ENCODE measurements around the gene C4BPB. TPM values are rescaled to one million over a fixed set of nuclear protein-coding genes. Genes with fewer than 3 reads are reported as not detected.

The C4BPB gene
- total and polyA plus RNA-seq, 4 donors: 59.7 to 460 (median 401) TPM

- H3K36me3 ChIP-seq (ENCODE audit: control insufficient read depth in 4 of 4, insufficient read depth in 3 of 4, low read depth in 1 of 4, low read length in 3 of 4): peaks cover 0 to 36% (median 29%) of the 10 kb centered on the region in 4 donors
- no peaks in the 10 kb centered on the region for H3K9me3 ChIP-seq (ENCODE audit: control insufficient read depth in 4 of 4, low read length in 3 of 4)
- WGBS: 76% methylated on average over 5 of the region's 5 CpGs
- no peak overlapping the region for H3K4me3 ChIP-seq (ENCODE audit: low read depth in 1 of 3, low read length in 3 of 3)
- H3K4me1 ChIP-seq (ENCODE audit: control insufficient read depth in 4 of 4, insufficient read depth in 4 of 4, low read length in 3 of 4): no peaks in the 10 kb centered on the region
- H3K27me3 ChIP-seq (ENCODE audit: control insufficient read depth in 4 of 4, insufficient read depth in 4 of 4, low read length in 3 of 4): no peaks in the 10 kb centered on the region
- DNase-seq (ENCODE audit: low spot score): no peak
- no peak for TF ChIP-seq ATF3 (IDR thresholded peaks at IDR 0.05)
- TF ChIP-seq GABPA (IDR thresholded peaks at IDR 0.05 in 1 of 2, conservative IDR thresholded peaks at IDR 0.05 in 1 of 2): no peak
- no peak for TF ChIP-seq ZBTB33 (IDR thresholded peaks at IDR 0.05)
- TF ChIP-seq SP1 (IDR thresholded peaks at IDR 0.05): no peak
- TF ChIP-seq JUND (IDR thresholded peaks at IDR 0.05): no peak
- TF ChIP-seq FOXA2 (IDR thresholded peaks at IDR 0.05): no peak
- TF ChIP-seq YY1 (IDR thresholded peaks at IDR 0.05): no peak
- TF ChIP-seq HNF4A (conservative IDR thresholded peaks at IDR 0.05): no peak
- no peak for TF ChIP-seq RAD21 (IDR thresholded peaks at IDR 0.05)
- no peak for TF ChIP-seq TAF1 (conservative IDR thresholded peaks at IDR 0.05)
- no peak for TF ChIP-seq NR2F2 (IDR thresholded peaks at IDR 0.05)
- no peak for TF ChIP-seq RXRA (IDR thresholded peaks at IDR 0.05)
- no peak for TF ChIP-seq CTCF (IDR thresholded peaks at IDR 0.05; ENCODE audit: low read depth, low read length, missing input control)
- TF ChIP-seq HNF4G (IDR thresholded peaks at IDR 0.05): no peak
- TF ChIP-seq EGR1 (IDR thresholded peaks at IDR 0.05; ENCODE audit: low read depth in 2 of 2): no peak
- no peak for TF ChIP-seq MAX (IDR thresholded peaks at IDR 0.05)
- H3K9ac ChIP-seq (ENCODE audit: low read depth in 1 of 2, low read length in 2 of 2): no peak overlapping the region
- H3K27ac ChIP-seq (ENCODE audit: low read depth in 1 of 2, low read length in 2 of 2): no peak overlapping the region
Measured at GRCh38 chr1:207145401-207146058, 56.9 kb downstream of the C4BPB start.

Other genes starting within 250 kb of the C4BPB start
- under 1 TPM in 1 of 2 donors, not detected in 1; 0.17 TPM for gene IL20, start 223.2 kb upstream of the C4BPB start, total RNA-seq
- not detected for gene IL20, start 223.2 kb upstream of the C4BPB start, polyA plus RNA-seq
- not detected for gene IL24, start 191.4 kb upstream of the C4BPB start, total RNA-seq
- gene IL24, start 191.4 kb upstream of the C4BPB start, polyA plus RNA-seq: under 1 TPM in 1 of 2 donors, not detected in 1; 0.13 TPM
- gene FCMR, start 166.9 kb upstream of the C4BPB start, total RNA-seq: 1 to 10 TPM in 1 of 2 donors, under 1 TPM in 1; 0.70 to 1.3 TPM
- 1 to 10 TPM; 2.2 to 3.6 TPM for gene FCMR, start 166.9 kb upstream of the C4BPB start, polyA plus RNA-seq
- 10 to 100 TPM in 1 of 2 donors, under 1 TPM in 1; 0.09 to 43.3 TPM for gene PIGR, start 142.4 kb upstream of the C4BPB start, total RNA-seq
- 10 to 100 TPM; 12.0 to 16.1 TPM for gene PIGR, start 142.4 kb upstream of the C4BPB start, polyA plus RNA-seq
- gene FCAMR, start 118.4 kb upstream of the C4BPB start, total RNA-seq: under 1 TPM; 0.14 to 0.59 TPM
- under 1 TPM; 0.23 to 0.54 TPM for gene FCAMR, start 118.4 kb upstream of the C4BPB start, polyA plus RNA-seq
- under 1 TPM; 0.59 to 0.79 TPM for gene C1orf116, start 56.1 kb upstream of the C4BPB start, total RNA-seq
- under 1 TPM; 0.27 to 0.33 TPM for gene C1orf116, start 56.1 kb upstream of the C4BPB start, polyA plus RNA-seq
- gene YOD1, start 37.7 kb upstream of the C4BPB start, total RNA-seq: 10 to 100 TPM in 1 of 2 donors, 1 to 10 TPM in 1; 7.7 to 79.4 TPM
- gene YOD1, start 37.7 kb upstream of the C4BPB start, polyA plus RNA-seq: 1 to 10 TPM; 1.3 to 1.8 TPM
- gene PFKFB2, start 35.6 kb upstream of the C4BPB start, total RNA-seq: 1 to 10 TPM; 4.0 to 5.9 TPM
- 1 to 10 TPM; 1.5 to 2.0 TPM for gene PFKFB2, start 35.6 kb upstream of the C4BPB start, polyA plus RNA-seq
- gene C4BPA, start 15.4 kb downstream of the C4BPB start, total RNA-seq: 1,000 to 10,000 TPM in 1 of 2 donors, 10 to 100 TPM in 1; 49.5 to 1,492 TPM
- gene C4BPA, start 15.4 kb downstream of the C4BPB start, polyA plus RNA-seq: 1,000 to 10,000 TPM in 1 of 2 donors, 100 to 1,000 TPM in 1; 896 to 1,527 TPM
- gene CD55, start 232.8 kb downstream of the C4BPB start, total RNA-seq: 10 to 100 TPM; 11.0 to 27.6 TPM
- gene CD55, start 232.8 kb downstream of the C4BPB start, polyA plus RNA-seq: 10 to 100 TPM; 11.9 to 13.3 TPM